ENCODE results near the gene ASXL3.

Gene ASXL3

GRCh38 chr18:33735428-33735827 is 157.4 kb downstream of the ASXL3 start:
- no peak for TF ChIP-seq POLR2AphosphoS5 (IDR thresholded peaks at IDR 0.05; ENCODE audit: low read depth)
- no peak for TF ChIP-seq REST (IDR thresholded peaks at IDR 0.05; ENCODE audit: insufficient replicate concordance, low read depth)
- no peak for TF ChIP-seq SPI1 (IDR thresholded peaks at IDR 0.05; ENCODE audit: borderline replicate concordance, low read depth)
- no peak for TF ChIP-seq CTCF (IDR thresholded peaks at IDR 0.05; ENCODE audit: insufficient read depth, low read length)
- no peak for TF ChIP-seq GABPA (IDR thresholded peaks at IDR 0.05; ENCODE audit: low read depth)
- DNase-seq (ENCODE audit: low read depth in 1 of 2, low spot score in 1 of 2): no peak
- Histone ChIP-seq H3K4me3 (replicated peaks; ENCODE audit: insufficient read depth, low read length) (no peak overlapping the region), H3K27me3 (ENCODE audit: insufficient read depth, poor library complexity, severe bottlenecking) (no peaks in the 10 kb centered on the region), H3K27ac (replicated peaks) (no peak overlapping the region)

- Histone ChIP-seq H3K27ac (replicated peaks) (no peak overlapping the region), H3K4me3 (replicated peaks; ENCODE audit: insufficient read depth, low read length) (no peak overlapping the region), H3K27me3 (ENCODE audit: insufficient read depth, poor library complexity, severe bottlenecking) (no peaks in the 10 kb centered on the region)
- TF ChIP-seq SPI1 (IDR thresholded peaks at IDR 0.05; ENCODE audit: borderline replicate concordance, low read depth) (no peak), REST (IDR thresholded peaks at IDR 0.05; ENCODE audit: insufficient replicate concordance, low read depth) (no peak), CTCF (IDR thresholded peaks at IDR 0.05; ENCODE audit: insufficient read depth, low read length) (no peak), GABPA (IDR thresholded peaks at IDR 0.05; ENCODE audit: low read depth) (no peak), POLR2AphosphoS5 (IDR thresholded peaks at IDR 0.05; ENCODE audit: low read depth) (no peak)
- no peak for DNase-seq (ENCODE audit: low read depth in 1 of 2, low spot score in 1 of 2)
Observed at GRCh38 chr18:33741760-33742159, 163.7 kb downstream of the ASXL3 start.

- DNase-seq (ENCODE audit: low read depth in 1 of 2, low spot score in 1 of 2): no peak
- TF ChIP-seq CTCF (IDR thresholded peaks at IDR 0.05; ENCODE audit: insufficient read depth, low read length): no peak
- no peak for TF ChIP-seq GABPA (IDR thresholded peaks at IDR 0.05; ENCODE audit: low read depth)
- TF ChIP-seq SPI1 (IDR thresholded peaks at IDR 0.05; ENCODE audit: borderline replicate concordance, low read depth): no peak
- no peak for TF ChIP-seq POLR2AphosphoS5 (IDR thresholded peaks at IDR 0.05; ENCODE audit: low read depth)
- Histone ChIP-seq H3K27ac (replicated peaks) (no peak overlapping the region), H3K27me3 (ENCODE audit: insufficient read depth, poor library complexity, severe bottlenecking) (no peaks in the 10 kb centered on the region), H3K4me3 (replicated peaks; ENCODE audit: insufficient read depth, low read length) (no peak overlapping the region)
Observed at GRCh38 chr18:33744032-33744697, 166.1 kb downstream of the ASXL3 start.
